ENCODE data around the gene NEDD4.
A peak's percentile ranks its signal among the peaks of the same experiment; 100 is the strongest.

GRCh38 chr15:55799291-55800212, 193.9 kb downstream of the NEDD4 start:
- TF ChIP-seq, protein P1, sequence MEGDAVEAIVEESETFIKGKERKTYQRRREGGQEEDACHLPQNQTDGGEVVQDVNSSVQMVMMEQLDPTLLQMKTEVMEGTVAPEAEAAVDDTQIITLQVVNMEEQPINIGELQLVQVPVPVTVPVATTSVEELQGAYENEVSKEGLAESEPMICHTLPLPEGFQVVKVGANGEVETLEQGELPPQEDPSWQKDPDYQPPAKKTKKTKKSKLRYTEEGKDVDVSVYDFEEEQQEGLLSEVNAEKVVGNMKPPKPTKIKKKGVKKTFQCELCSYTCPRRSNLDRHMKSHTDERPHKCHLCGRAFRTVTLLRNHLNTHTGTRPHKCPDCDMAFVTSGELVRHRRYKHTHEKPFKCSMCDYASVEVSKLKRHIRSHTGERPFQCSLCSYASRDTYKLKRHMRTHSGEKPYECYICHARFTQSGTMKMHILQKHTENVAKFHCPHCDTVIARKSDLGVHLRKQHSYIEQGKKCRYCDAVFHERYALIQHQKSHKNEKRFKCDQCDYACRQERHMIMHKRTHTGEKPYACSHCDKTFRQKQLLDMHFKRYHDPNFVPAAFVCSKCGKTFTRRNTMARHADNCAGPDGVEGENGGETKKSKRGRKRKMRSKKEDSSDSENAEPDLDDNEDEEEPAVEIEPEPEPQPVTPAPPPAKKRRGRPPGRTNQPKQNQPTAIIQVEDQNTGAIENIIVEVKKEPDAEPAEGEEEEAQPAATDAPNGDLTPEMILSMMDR (IDR thresholded peaks at IDR 0.05): peak in 1 of 3 experiments; percentile 25
- TF ChIP-seq POLR2A (IDR thresholded peaks at IDR 0.05; ENCODE audit: low read depth) (no peak), POLR2AphosphoS5 (IDR thresholded peaks at IDR 0.05) (no peak)

Measured in esophagus muscularis mucosa (tissue), 3 donors.